ENCODE data around the gene TCEAL9.

- TF ChIP-seq POLR2A (IDR thresholded peaks at IDR 0.05) (no peak), EP300 (IDR thresholded peaks at IDR 0.05; ENCODE audit: low read depth) (no peak), CTCF (IDR thresholded peaks at IDR 0.05) (no peak)
Observed at GRCh38 chrX:103378990-103379389, 22.7 kb downstream of the TCEAL9 start.

All from transverse colon (tissue), 3 donors.